Naive thymus-derived CD8-positive, alpha-beta T cell (primary cell): ENCODE results near the gene MIX23. TPM values are rescaled to one million over a fixed set of nuclear protein-coding genes. Genes with fewer than 3 reads are reported as not detected.

Source experiments
- ATAC-seq, 2 donors: fragments of 150-1000 bp; cut with Tn5 transposase in 1 of 2; sonication (Bioruptor Pico), chemical (Tn5 transposase) in 1 of 2; 1 replicate in 1 of 2; 2 replicates in 1 of 2; pipeline ENCODE4 v1.10.0; 2021; ENCODE audit warnings: mild to moderate bottlenecking in 2 of 2, moderate library complexity in 2 of 2
- POLR2A ChIA-PET: fragments of 350-600 bp; sonication (Branson Sonifier 250); formaldehyde crosslinking; loops from one replicate; lab custom pipeline; 2021; ENCODE audit warnings: antibody characterized with exemption; lab: Charles Lee
- DNase-seq, 10 donors: peaks; one replicate each; pipeline versions ENCODE4 v3.0.0 to v3.0.0-alpha.2; 2020 to 2022
- H3K27ac Mint-ChIP-seq, 10 donors: one replicate each; pipeline ENCODE4 v1.8.0; 2020 to 2022; ENCODE audit warnings: mild to moderate bottlenecking in 10 of 10, mixed read lengths in 10 of 10, moderate library complexity in 4 of 10, inconsistent platforms in 1 of 10
- H3K27me3 Mint-ChIP-seq, 5 donors: one replicate each; pipeline ENCODE4 v1.8.0; 2021 to 2022; ENCODE audit warnings: mixed read lengths in 5 of 5
- H3K36me3 Mint-ChIP-seq, 3 donors: one replicate each; pipeline ENCODE4 v1.8.0; 2020 to 2022; ENCODE audit warnings: mixed read lengths in 3 of 3, mild to moderate bottlenecking in 2 of 3, inconsistent platforms in 1 of 3
- H3K4me1 Mint-ChIP-seq, 4 donors: one replicate each; pipeline ENCODE4 v1.8.0; 2021 to 2022; ENCODE audit warnings: mixed read lengths in 4 of 4
- H3K4me3 Mint-ChIP-seq, 10 donors: one replicate each; pipeline ENCODE4 v1.8.0; 2020 to 2022; ENCODE audit warnings: mild to moderate bottlenecking in 10 of 10, mixed read lengths in 10 of 10, moderate library complexity in 6 of 10, inconsistent platforms in 1 of 10
- H3K9me3 Mint-ChIP-seq, 9 donors: one replicate each; pipeline ENCODE4 v1.8.0; 2020 to 2022; ENCODE audit warnings: mixed read lengths in 9 of 9, mild to moderate bottlenecking in 3 of 9, inconsistent platforms in 1 of 9, moderate library complexity in 1 of 9
- polyA plus RNA-seq, 3 donors: library from polyadenylated mRNA; unstranded; fragments of 300-500 nt; fragmentation: Illumina TruSeq; gene quantifications; one replicate each; pipeline ENCODE4 v1.2.3, GENCODE V29; 2021
- total RNA-seq, 8 experiments: library from RNA in 2 of 8; stranded (reverse) in 2 of 8; gene quantifications; one replicate each; pipeline ENCODE4 v1.2.3 and lab custom pipeline; 2021 to 2026

MIX23 gene
- total and polyA plus RNA-seq, 5 experiments from 2014 or later, result 17.1 to 35.1 (median 23.5) TPM

DNA sequence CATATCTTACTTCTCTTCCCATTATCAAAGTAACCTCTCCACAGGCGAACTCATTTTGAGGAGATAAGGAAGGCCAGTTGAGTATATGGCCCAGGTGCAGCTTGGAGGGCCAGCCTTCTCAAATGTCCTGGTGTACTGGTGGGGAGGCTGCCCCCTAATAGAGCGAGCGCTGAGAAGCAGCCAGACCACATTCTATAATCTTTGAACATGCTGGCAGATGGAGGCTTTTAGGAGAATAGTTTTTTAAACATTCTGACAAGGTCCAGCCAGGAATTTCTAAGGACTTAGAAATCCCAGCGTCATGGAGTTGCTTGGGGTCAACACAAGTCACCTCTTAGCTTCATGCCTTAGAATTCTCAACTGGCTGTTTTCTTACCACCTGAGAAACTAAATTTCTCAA lies 27.1 kb upstream of the MIX23 start:
- POLR2A ChIA-PET, result interaction anchor here (0.6 kb wide), 2 partner anchors 17 to 21 kb away, joined by 3 read pairs; no protein-coding TSS in a partner anchor
- Mint-ChIP-seq H3K4me1 (peaks cover 18 to 50% (median 44%) of the 10 kb centered on the region in 4 donors), H3K9me3 (no peaks in the 10 kb centered on the region), H3K4me3 (no peak overlapping the region), H3K27me3 (no peaks in the 10 kb centered on the region), H3K27ac (peak overlapping the region in 3 of 10 donors; percentile 25 to 88 (median 77)), H3K36me3 (peaks cover 1 to 75% (median 20%) of the 10 kb centered on the region in 3 donors)
- DNase-seq (no peak), ATAC-seq (no peak)

DNA sequence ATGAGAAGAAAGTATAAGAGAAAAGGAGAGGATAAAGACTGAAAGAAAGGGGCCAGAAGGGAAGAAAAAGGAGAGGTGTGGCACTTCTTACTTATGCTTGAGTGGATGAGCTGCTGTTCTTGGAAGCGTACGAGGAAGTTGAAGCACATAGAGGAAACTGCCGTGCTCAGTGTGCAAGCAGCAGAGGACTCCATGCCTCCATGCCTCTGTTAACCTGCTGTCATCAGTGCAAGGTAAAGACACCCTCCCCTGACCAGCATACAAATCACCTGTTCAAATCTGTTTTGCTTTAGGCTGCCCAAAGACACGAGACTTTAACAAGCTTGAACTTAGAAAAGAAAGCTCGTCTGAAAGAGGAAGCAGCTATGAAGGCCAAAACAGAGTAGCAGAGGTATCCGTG lies 26.4 kb upstream of the MIX23 start:
- ATAC-seq (no peak), DNase-seq (no peak)
- Mint-ChIP-seq H3K27me3 (no peaks in the 10 kb centered on the region), H3K27ac (peak overlapping the region in 7 of 10 donors; percentile 3 to 93 (median 55)), H3K4me1 (peaks cover 12 to 44% (median 38%) of the 10 kb centered on the region in 4 donors), H3K36me3 (peaks cover 0 to 82% (median 18%) of the 10 kb centered on the region in 3 donors), H3K9me3 (no peaks in the 10 kb centered on the region), H3K4me3 (peak overlapping the region in 1 of 10 donors; percentile 74)
- POLR2A ChIA-PET, result interaction anchor here (0.6 kb wide), 2 partner anchors 18 to 20 kb away, joined by 3 read pairs; no protein-coding TSS in a partner anchor

DNA sequence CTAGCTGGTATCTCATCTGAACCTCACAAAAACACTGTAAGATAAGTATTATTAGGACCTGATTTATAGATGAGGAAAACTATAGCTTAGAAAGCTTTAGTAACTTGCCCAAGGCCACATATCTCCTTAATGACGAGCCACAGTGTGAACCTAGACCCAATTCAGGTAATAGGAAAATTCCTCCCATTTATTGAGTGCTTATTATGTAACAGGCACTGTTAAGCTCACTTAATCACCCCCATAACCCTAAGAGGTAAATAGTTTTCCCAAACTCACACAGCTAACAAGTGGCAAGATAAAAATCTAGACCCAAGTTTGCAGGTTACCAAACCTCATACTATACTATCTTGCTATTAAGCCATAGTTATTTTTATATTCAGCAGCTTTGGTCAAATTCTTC lies 24.9 kb upstream of the MIX23 start:
- POLR2A ChIA-PET, result interaction anchor here (0.8 to 0.9 kb wide), 2 partner anchors 8 to 24 kb away, joined by 3 read pairs; partner anchors contain the start of gene FAM162A
- ATAC-seq, result no peak
- peaks cover 5 to 88% (median 22%) of the 10 kb centered on the region in 3 donors for H3K36me3 Mint-ChIP-seq
- no peak for DNase-seq
- H3K27me3 Mint-ChIP-seq, result no peaks in the 10 kb centered on the region
- peaks cover 9 to 29% (median 23%) of the 10 kb centered on the region in 4 donors for H3K4me1 Mint-ChIP-seq
- peak overlapping the region in 3 of 10 donors; percentile 7 to 77 (median 64) for H3K27ac Mint-ChIP-seq
- no peaks in the 10 kb centered on the region for H3K9me3 Mint-ChIP-seq
- no peak overlapping the region for H3K4me3 Mint-ChIP-seq

GRCh38 chr3:122406198-122406597 lies 23.2 kb upstream of the MIX23 start:
- Mint-ChIP-seq H3K27me3 (no peaks in the 10 kb centered on the region), H3K36me3 (peaks cover 5 to 80% (median 22%) of the 10 kb centered on the region in 3 donors), H3K9me3 (no peaks in the 10 kb centered on the region), H3K4me1 (peaks cover 7 to 17% (median 12%) of the 10 kb centered on the region in 4 donors), H3K27ac (peak overlapping the region in 4 of 10 donors; percentile 36 to 77 (median 44)), H3K4me3 (no peak overlapping the region)
- no peak for DNase-seq
- POLR2A ChIA-PET, result interaction anchor here (1.3 kb wide), 1 partner anchor 10 kb away, joined by 4 read pairs; the partner anchor contains the start of gene WDR5B
- no peak for ATAC-seq

DNA sequence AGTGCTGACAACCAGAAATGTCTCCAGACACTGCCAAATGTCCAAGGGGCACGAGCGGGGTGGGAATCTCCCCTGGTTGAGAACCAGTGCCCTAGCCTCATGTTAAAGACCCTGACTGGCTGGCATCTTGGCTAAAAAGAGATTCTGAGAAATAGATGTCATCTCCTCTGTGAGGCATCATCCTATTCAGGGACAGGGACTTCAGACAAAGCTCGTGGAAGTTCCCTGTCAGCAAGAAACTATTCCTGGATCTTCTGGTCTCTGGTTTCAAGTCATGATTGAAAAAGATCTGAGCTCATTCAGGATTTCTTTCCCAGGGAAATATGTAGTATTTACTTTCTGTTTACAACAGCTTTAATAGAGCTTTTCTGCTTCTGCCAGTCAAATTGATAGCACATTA lies 22.0 kb upstream of the MIX23 start:
- Mint-ChIP-seq H3K27me3 (no peaks in the 10 kb centered on the region), H3K4me1 (peaks cover 4 to 12% (median 10%) of the 10 kb centered on the region in 4 donors), H3K9me3 (no peaks in the 10 kb centered on the region), H3K27ac (no peak overlapping the region), H3K36me3 (peaks cover 5 to 73% (median 21%) of the 10 kb centered on the region in 3 donors), H3K4me3 (no peak overlapping the region)
- DNase-seq (no peak), ATAC-seq (no peak)
- POLR2A ChIA-PET, result no interaction called here

GRCh38 chr3:122403489-122403888 lies 20.5 kb upstream of the MIX23 start:
- DNase-seq, result no peak
- Mint-ChIP-seq H3K4me3 (no peak overlapping the region), H3K4me1 (peaks cover 0 to 6% (median 2%) of the 10 kb centered on the region in 4 donors), H3K9me3 (no peaks in the 10 kb centered on the region), H3K27ac (peak overlapping the region in 1 of 10 donors; percentile 49), H3K36me3 (peaks cover 5 to 62% (median 15%) of the 10 kb centered on the region in 3 donors), H3K27me3 (no peaks in the 10 kb centered on the region)
- POLR2A ChIA-PET, result no interaction called here
- no peak for ATAC-seq

- Mint-ChIP-seq H3K4me1 (peaks cover 1 to 6% (median 4%) of the 10 kb centered on the region in 4 donors), H3K36me3 (peaks cover 4 to 32% (median 5%) of the 10 kb centered on the region in 3 donors), H3K27me3 (no peaks in the 10 kb centered on the region), H3K4me3 (no peak overlapping the region), H3K9me3 (no peaks in the 10 kb centered on the region), H3K27ac (peak overlapping the region in 1 of 10 donors; percentile 48)
- ATAC-seq (no peak), DNase-seq (no peak)
- POLR2A ChIA-PET, result no interaction called here
Measured at GRCh38 chr3:122398920-122399319, 15.9 kb upstream of the MIX23 start.

DNA sequence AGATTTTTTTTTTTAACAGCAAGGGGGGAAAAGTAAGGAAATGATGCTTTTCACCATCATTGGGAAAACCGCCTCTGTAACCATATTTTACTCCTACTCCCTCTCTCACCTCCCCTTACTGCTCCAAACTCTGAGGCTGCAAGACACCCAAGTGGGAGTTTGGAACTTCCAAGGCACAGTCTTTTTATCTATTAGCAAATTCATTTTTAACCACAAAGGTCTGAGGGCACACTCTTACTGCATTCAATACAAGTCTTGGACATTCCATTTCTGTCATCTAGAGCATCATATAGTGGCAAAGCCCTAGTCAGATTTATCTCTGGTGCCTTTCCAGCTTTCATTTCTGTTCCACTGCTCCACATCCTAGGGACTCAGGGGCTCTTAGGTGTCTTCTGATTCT lies 14.2 kb upstream of the MIX23 start:
- DNase-seq (no peak), ATAC-seq (no peak)
- Mint-ChIP-seq H3K4me3 (no peak overlapping the region), H3K27ac (peak overlapping the region in 2 of 10 donors; percentile 13 to 70), H3K9me3 (no peaks in the 10 kb centered on the region), H3K4me1 (peaks cover 4 to 11% (median 4%) of the 10 kb centered on the region in 4 donors), H3K36me3 (peaks cover 0 to 24% (median 0%) of the 10 kb centered on the region in 3 donors), H3K27me3 (no peaks in the 10 kb centered on the region)
- POLR2A ChIA-PET, result no interaction called here

DNA sequence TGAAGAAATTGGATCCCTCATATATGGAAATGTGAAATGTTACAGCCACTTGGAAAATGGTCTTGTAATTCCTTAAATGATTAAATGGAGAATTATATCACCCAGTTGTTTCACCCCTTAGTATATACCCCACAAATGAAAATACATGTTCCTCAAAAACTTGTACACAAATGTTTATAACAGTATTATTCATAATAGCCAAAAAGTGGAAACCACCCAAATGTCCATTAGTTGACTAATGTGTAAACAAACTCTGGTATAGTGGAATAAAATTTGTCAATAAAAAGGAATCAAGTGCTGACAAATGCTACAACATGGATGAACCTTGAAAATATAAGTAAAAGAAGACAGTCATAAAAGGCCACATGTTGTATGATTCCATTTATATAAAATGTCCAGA lies 13.5 kb upstream of the MIX23 start:
- POLR2A ChIA-PET, result no interaction called here
- no peak for DNase-seq
- Mint-ChIP-seq H3K9me3 (no peaks in the 10 kb centered on the region), H3K36me3 (peaks cover 0 to 24% (median 0%) of the 10 kb centered on the region in 3 donors), H3K27me3 (no peaks in the 10 kb centered on the region), H3K4me1 (peaks cover 4 to 16% (median 4%) of the 10 kb centered on the region in 4 donors), H3K4me3 (no peak overlapping the region), H3K27ac (peak overlapping the region in 1 of 10 donors; percentile 50)
- ATAC-seq, result no peak

DNA sequence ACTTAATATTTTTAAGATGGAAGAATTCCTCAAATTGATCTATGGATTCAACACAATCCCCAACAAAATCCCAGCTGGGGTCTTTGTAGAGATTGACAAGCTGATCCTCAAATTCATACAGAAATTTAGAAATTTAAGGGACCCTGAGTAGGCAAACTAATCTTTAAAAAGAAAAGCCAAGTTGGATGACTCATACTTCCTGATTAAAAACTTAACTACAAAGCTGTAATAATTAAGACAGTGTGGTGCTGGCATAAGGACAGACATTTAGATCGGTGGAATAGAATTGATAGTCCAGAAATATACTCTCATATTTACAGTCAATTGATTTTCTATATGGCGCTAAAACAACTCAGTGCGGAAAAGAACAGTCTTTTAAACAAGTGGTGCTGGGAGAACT lies 12.6 kb upstream of the MIX23 start:
- H3K36me3 Mint-ChIP-seq, result peaks cover 0 to 24% (median 0%) of the 10 kb centered on the region in 3 donors
- no peaks in the 10 kb centered on the region for H3K27me3 Mint-ChIP-seq
- H3K9me3 Mint-ChIP-seq, result no peaks in the 10 kb centered on the region
- ATAC-seq, result no peak
- H3K4me1 Mint-ChIP-seq, result peaks cover 2 to 11% (median 4%) of the 10 kb centered on the region in 4 donors
- POLR2A ChIA-PET, result no interaction called here
- no peak overlapping the region for H3K4me3 Mint-ChIP-seq
- no peak for DNase-seq
- no peak overlapping the region for H3K27ac Mint-ChIP-seq

DNA sequence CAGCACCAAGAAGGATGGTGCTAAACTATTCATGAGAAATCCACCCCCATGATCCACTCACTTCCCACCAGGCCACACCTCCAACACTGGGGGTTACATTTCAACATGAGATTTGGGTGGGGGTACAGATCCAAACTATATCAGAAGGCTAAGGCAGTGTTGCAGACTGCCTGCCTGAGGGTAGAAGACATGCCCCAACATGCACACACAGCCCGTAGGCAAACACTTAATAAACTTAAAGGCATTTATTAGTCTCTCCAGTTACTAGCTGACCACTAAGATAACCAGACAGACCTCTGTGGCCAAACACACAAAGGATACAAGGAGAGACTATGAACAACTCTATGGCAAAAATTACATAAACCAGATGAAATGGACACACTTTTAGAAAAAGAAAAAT lies 11.1 kb upstream of the MIX23 start:
- DNase-seq, result no peak
- peak overlapping the region in 2 of 10 donors; percentile 38 to 56 for H3K27ac Mint-ChIP-seq
- H3K4me1 Mint-ChIP-seq, result peaks cover 2 to 11% (median 5%) of the 10 kb centered on the region in 4 donors
- H3K9me3 Mint-ChIP-seq, result no peaks in the 10 kb centered on the region
- no peak for ATAC-seq
- H3K27me3 Mint-ChIP-seq, result no peaks in the 10 kb centered on the region
- POLR2A ChIA-PET, result interaction anchor here (3.2 kb wide), 1 partner anchor 10 kb away, joined by 23 read pairs; the partner anchor contains the start of genes FAM162A and MIX23
- H3K36me3 Mint-ChIP-seq, result peaks cover 0 to 21% (median 0%) of the 10 kb centered on the region in 3 donors
- no peak overlapping the region for H3K4me3 Mint-ChIP-seq

- Mint-ChIP-seq H3K9me3 (no peaks in the 10 kb centered on the region), H3K4me1 (peaks cover 6 to 15% (median 10%) of the 10 kb centered on the region in 4 donors), H3K4me3 (no peak overlapping the region), H3K36me3 (peaks cover 0 to 25% (median 0%) of the 10 kb centered on the region in 3 donors), H3K27ac (peak overlapping the region in 1 of 10 donors; percentile 43), H3K27me3 (no peaks in the 10 kb centered on the region)
- ATAC-seq (peak; percentile 52 to 56), DNase-seq (peak in 5 of 10 donors; percentile 9 to 60 (median 46))
- POLR2A ChIA-PET, result interaction anchor here (0.7 to 3.2 kb wide), 2 partner anchors 9 to 171 kb away, joined by 3 to 23 read pairs; partner anchors contain the start of genes FAM162A and MIX23
Measured at GRCh38 chr3:122392868-122393844, 10.1 kb upstream of the MIX23 start.
